ENCODE data around the gene EFHB.
"Not testable (repeated sequence)": the region's sequence is repeated elsewhere in the genome, so short reads cannot be mapped to it uniquely, and the experiment has no call there.

Gene EFHB

DNA sequence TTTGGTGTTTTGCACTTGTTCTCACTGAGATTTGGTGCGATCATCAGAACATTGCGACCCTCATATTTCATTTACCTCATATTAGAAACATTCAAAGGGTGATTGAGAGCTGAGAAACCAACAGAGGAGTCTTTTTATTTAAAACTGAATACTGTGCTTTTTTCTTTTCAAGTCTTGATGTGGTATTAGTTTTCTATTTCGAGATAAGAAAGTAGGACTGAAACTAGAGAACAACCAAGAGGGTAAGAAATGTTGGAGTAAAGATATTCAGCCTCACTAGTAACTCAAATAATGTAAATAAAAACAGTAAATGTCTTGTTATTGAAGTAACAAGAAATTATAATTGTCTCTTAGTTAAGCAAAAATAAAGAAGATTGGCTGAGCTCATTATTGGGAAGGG, 26.5 kb downstream of the EFHB start:
- Histone ChIP-seq H3K79me2 (ENCODE audit: control insufficient read depth, low read length) (no peaks in the 10 kb centered on the region), H3K9me3 (ENCODE audit: control insufficient read depth, insufficient read depth, low read length) (no peaks in the 10 kb centered on the region), H3K4me2 (ENCODE audit: low read length) (no peak overlapping the region), H3K27me3 (ENCODE audit: control insufficient read depth, low read length) (no peaks in the 10 kb centered on the region), H4K20me1 (ENCODE audit: control insufficient read depth, insufficient read depth, low read depth, low read length) (no peaks in the 10 kb centered on the region), H3K27ac (ENCODE audit: low read depth, low read length) (no peak overlapping the region), H3F3A (ENCODE audit: control insufficient read depth, insufficient read depth) (no peaks in the 10 kb centered on the region), H3K9me2 (replicated peaks; ENCODE audit: control insufficient read depth, low read length) (no peaks in the 10 kb centered on the region), H3K4me3 (ENCODE audit: low read length) (no peak overlapping the region), H3K4me1 (ENCODE audit: control insufficient read depth, low read length) (no peaks in the 10 kb centered on the region), H3K36me3 (ENCODE audit: control insufficient read depth, low read length) (no peaks in the 10 kb centered on the region)
- TF ChIP-seq EZH2phosphoT487 (IDR thresholded peaks at IDR 0.05; ENCODE audit: borderline replicate concordance, low read length): no peak
- TF ChIP-seq, protein P1, sequence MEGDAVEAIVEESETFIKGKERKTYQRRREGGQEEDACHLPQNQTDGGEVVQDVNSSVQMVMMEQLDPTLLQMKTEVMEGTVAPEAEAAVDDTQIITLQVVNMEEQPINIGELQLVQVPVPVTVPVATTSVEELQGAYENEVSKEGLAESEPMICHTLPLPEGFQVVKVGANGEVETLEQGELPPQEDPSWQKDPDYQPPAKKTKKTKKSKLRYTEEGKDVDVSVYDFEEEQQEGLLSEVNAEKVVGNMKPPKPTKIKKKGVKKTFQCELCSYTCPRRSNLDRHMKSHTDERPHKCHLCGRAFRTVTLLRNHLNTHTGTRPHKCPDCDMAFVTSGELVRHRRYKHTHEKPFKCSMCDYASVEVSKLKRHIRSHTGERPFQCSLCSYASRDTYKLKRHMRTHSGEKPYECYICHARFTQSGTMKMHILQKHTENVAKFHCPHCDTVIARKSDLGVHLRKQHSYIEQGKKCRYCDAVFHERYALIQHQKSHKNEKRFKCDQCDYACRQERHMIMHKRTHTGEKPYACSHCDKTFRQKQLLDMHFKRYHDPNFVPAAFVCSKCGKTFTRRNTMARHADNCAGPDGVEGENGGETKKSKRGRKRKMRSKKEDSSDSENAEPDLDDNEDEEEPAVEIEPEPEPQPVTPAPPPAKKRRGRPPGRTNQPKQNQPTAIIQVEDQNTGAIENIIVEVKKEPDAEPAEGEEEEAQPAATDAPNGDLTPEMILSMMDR (IDR thresholded peaks at IDR 0.05; ENCODE audit: low read depth, low read length, poor library complexity, severe bottlenecking): no peak

DNA sequence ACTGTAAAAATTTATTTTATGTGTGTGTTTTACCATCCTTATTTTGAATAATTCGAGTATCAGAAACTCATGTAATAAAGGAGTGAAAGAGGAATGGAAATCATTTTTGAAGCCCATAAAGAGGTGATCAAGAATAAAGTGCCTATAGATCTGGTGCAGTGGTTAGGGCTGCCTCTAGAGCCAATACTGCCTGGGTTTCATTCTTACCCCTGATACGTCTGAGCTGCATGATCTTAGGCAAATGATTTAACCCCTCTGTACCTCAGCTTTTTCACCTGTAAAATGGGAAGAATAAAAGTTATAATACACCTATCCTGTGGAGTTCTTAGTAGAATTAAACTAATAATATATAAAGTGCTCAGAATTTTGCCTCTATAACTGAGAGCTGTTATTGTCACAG, 30.4 kb downstream of the EFHB start:
- Histone ChIP-seq H3K27ac (ENCODE audit: low read depth, low read length) (no peak overlapping the region), H3K4me1 (ENCODE audit: control insufficient read depth, low read length) (no peaks in the 10 kb centered on the region), H3K27me3 (ENCODE audit: control insufficient read depth, low read length) (no peaks in the 10 kb centered on the region), H3K4me3 (ENCODE audit: low read length) (no peak overlapping the region), H3F3A (ENCODE audit: control insufficient read depth, insufficient read depth) (no peaks in the 10 kb centered on the region), H3K9me3 (ENCODE audit: control insufficient read depth, insufficient read depth, low read length) (no peaks in the 10 kb centered on the region), H4K20me1 (ENCODE audit: control insufficient read depth, insufficient read depth, low read depth, low read length) (no peaks in the 10 kb centered on the region), H3K79me2 (ENCODE audit: control insufficient read depth, low read length) (no peaks in the 10 kb centered on the region), H3K4me2 (ENCODE audit: low read length) (no peak overlapping the region), H3K36me3 (ENCODE audit: control insufficient read depth, low read length) (no peaks in the 10 kb centered on the region), H3K9me2 (replicated peaks; ENCODE audit: control insufficient read depth, low read length) (no peaks in the 10 kb centered on the region)
- no peak for TF ChIP-seq EZH2phosphoT487 (IDR thresholded peaks at IDR 0.05; ENCODE audit: borderline replicate concordance, low read length)
- TF ChIP-seq, protein P1 (IDR thresholded peaks at IDR 0.05; ENCODE audit: low read depth, low read length, poor library complexity, severe bottlenecking): no peak

DNA sequence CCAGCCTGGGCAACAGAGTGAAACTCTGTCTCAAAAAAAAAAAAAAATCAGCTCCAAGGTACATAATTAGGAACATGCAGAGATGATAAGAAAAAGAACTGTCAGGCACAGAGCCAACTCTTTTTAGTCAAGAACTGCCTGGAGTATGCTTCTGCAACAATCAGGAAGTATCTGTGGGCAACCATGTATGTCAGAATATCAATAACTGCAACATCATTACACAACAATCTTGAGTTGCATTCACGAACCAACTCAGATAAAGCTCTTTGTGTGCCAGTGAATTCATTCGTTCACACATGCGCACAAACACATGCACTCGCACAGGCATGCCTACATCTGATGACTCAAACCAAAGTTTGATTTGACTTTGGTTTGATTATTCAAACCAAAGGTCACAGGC, 32.1 kb downstream of the EFHB start:
- H3K4me2 ChIP-seq (ENCODE audit: low read length): no peak overlapping the region
- no peaks in the 10 kb centered on the region for H3K9me3 ChIP-seq (ENCODE audit: control insufficient read depth, insufficient read depth, low read length)
- no peaks in the 10 kb centered on the region for H3K36me3 ChIP-seq (ENCODE audit: control insufficient read depth, low read length)
- H3K79me2 ChIP-seq (ENCODE audit: control insufficient read depth, low read length): no peaks in the 10 kb centered on the region
- H3K4me1 ChIP-seq (ENCODE audit: control insufficient read depth, low read length): no peaks in the 10 kb centered on the region
- H3F3A ChIP-seq (ENCODE audit: control insufficient read depth, insufficient read depth): no peaks in the 10 kb centered on the region
- H3K27me3 ChIP-seq (ENCODE audit: control insufficient read depth, low read length): no peaks in the 10 kb centered on the region
- no peak for TF ChIP-seq EZH2phosphoT487 (IDR thresholded peaks at IDR 0.05; ENCODE audit: borderline replicate concordance, low read length)
- no peaks in the 10 kb centered on the region for H4K20me1 ChIP-seq (ENCODE audit: control insufficient read depth, insufficient read depth, low read depth, low read length)
- H3K4me3 ChIP-seq (ENCODE audit: low read length): no peak overlapping the region
- no peak overlapping the region for H3K27ac ChIP-seq (ENCODE audit: low read depth, low read length)
- H3K9me2 ChIP-seq (replicated peaks; ENCODE audit: control insufficient read depth, low read length): no peaks in the 10 kb centered on the region

DNA sequence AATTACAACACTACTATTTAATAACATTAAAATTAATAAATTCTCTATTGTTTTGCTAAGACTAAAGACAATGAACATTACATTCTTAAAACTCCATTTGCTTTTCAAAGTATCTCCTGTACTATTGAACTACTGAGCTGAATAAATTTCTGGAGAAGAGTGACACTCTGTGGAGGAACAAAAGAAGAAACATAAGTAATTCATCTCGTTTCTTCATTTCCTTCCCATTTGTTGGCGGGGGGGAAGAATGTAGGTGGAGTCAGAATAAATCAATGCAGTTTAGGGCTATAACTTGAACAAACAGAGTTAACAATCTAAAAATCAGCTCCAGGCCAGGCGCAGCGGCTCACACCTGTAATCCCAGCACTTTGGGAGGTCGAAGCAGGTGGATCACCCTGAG, 32.7 kb downstream of the EFHB start:
- no peaks in the 10 kb centered on the region for H3K36me3 ChIP-seq (ENCODE audit: control insufficient read depth, low read length)

DNA sequence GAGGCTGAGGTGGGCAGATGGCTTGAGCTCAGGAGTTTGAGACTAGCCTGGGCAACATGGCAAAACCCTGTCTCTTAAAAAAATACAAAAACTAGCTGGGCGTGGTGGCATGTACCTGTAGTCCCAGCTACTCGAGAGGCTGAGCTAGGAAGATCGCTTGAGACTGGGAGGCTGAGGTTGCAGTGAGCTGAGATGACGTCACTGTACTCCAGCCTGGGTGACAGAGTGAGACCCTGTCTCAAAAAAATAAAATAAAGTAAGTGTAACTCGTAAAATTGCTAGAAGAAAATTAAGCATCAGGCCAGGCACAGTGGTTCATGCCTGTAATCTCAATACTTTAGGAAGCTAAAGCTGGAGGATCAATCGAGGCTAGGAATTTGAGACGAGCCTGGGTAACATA, 34.2 kb downstream of the EFHB start:
- H3K9me2 ChIP-seq (replicated peaks; ENCODE audit: control insufficient read depth, low read length); H4K20me1 ChIP-seq (ENCODE audit: control insufficient read depth, insufficient read depth, low read depth, low read length); H3K9me3 ChIP-seq (ENCODE audit: control insufficient read depth, insufficient read depth, low read length); H3K27me3 ChIP-seq (ENCODE audit: control insufficient read depth, low read length); H3K27ac ChIP-seq (ENCODE audit: low read depth, low read length); H3K79me2 ChIP-seq (ENCODE audit: control insufficient read depth, low read length); H3K4me1 ChIP-seq (ENCODE audit: control insufficient read depth, low read length); H3K36me3 ChIP-seq (ENCODE audit: control insufficient read depth, low read length); H3K4me2 ChIP-seq (ENCODE audit: low read length); H3F3A ChIP-seq (ENCODE audit: control insufficient read depth, insufficient read depth); H3K4me3 ChIP-seq (ENCODE audit: low read length): not testable (repeated sequence)

More for the DNA sequence above, 32.7 kb downstream of the EFHB start:
- Histone ChIP-seq H3K79me2 (ENCODE audit: control insufficient read depth, low read length) (no peaks in the 10 kb centered on the region), H3K27ac (ENCODE audit: low read depth, low read length) (no peak overlapping the region), H3K4me3 (ENCODE audit: low read length) (no peak overlapping the region), H3K4me2 (ENCODE audit: low read length) (no peak overlapping the region), H3K4me1 (ENCODE audit: control insufficient read depth, low read length) (no peaks in the 10 kb centered on the region), H3K27me3 (ENCODE audit: control insufficient read depth, low read length) (no peaks in the 10 kb centered on the region), H3K9me2 (replicated peaks; ENCODE audit: control insufficient read depth, low read length) (no peaks in the 10 kb centered on the region), H3K9me3 (ENCODE audit: control insufficient read depth, insufficient read depth, low read length) (no peaks in the 10 kb centered on the region), H3F3A (ENCODE audit: control insufficient read depth, insufficient read depth) (no peaks in the 10 kb centered on the region), H4K20me1 (ENCODE audit: control insufficient read depth, insufficient read depth, low read depth, low read length) (no peaks in the 10 kb centered on the region)
- TF ChIP-seq, protein P1 (IDR thresholded peaks at IDR 0.05; ENCODE audit: low read depth, low read length, poor library complexity, severe bottlenecking): no peak
- TF ChIP-seq EZH2phosphoT487 (IDR thresholded peaks at IDR 0.05; ENCODE audit: borderline replicate concordance, low read length): no peak
